LNCAP (cell line): ENCODE measurements around the gene MAP2K3.

Experiments used
- TF ChIP-seq, protein P1 (sequence below): fragments of 450-650 bp; IDR thresholded peaks from 2 replicates; pipeline ENCODE4 v1.5.1; 2017; ENCODE audit warnings: mild to moderate bottlenecking

Gene MAP2K3

DNA sequence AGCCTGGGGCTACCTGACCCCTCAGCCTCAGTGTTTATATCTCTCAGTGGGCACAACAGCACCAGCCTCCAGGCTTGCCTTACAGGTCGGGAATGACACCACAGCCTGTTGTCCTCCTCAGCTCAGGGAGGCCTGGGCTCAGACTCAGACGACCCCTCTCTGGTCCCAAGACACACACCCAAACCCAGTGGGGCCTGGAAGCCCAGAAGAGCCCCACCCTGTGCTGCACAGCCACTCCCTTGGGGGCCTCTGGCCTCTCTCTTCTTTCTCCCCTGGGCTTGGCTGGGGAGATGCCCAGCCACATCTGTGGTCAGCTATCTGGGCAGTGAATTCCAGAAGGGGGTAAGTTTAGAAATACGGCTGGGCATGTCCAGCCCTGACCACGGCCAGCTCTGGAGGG, 33.7 kb upstream of the MAP2K3 start:
- TF ChIP-seq, protein P1, sequence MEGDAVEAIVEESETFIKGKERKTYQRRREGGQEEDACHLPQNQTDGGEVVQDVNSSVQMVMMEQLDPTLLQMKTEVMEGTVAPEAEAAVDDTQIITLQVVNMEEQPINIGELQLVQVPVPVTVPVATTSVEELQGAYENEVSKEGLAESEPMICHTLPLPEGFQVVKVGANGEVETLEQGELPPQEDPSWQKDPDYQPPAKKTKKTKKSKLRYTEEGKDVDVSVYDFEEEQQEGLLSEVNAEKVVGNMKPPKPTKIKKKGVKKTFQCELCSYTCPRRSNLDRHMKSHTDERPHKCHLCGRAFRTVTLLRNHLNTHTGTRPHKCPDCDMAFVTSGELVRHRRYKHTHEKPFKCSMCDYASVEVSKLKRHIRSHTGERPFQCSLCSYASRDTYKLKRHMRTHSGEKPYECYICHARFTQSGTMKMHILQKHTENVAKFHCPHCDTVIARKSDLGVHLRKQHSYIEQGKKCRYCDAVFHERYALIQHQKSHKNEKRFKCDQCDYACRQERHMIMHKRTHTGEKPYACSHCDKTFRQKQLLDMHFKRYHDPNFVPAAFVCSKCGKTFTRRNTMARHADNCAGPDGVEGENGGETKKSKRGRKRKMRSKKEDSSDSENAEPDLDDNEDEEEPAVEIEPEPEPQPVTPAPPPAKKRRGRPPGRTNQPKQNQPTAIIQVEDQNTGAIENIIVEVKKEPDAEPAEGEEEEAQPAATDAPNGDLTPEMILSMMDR: no peak

GRCh38 chr17:21251337-21252010, 33.0 kb upstream of the MAP2K3 start:
- TF ChIP-seq, protein P1: no peak

GRCh38 chr17:21252289-21252795, 32.2 kb upstream of the MAP2K3 start:
- TF ChIP-seq, protein P1: no peak

DNA sequence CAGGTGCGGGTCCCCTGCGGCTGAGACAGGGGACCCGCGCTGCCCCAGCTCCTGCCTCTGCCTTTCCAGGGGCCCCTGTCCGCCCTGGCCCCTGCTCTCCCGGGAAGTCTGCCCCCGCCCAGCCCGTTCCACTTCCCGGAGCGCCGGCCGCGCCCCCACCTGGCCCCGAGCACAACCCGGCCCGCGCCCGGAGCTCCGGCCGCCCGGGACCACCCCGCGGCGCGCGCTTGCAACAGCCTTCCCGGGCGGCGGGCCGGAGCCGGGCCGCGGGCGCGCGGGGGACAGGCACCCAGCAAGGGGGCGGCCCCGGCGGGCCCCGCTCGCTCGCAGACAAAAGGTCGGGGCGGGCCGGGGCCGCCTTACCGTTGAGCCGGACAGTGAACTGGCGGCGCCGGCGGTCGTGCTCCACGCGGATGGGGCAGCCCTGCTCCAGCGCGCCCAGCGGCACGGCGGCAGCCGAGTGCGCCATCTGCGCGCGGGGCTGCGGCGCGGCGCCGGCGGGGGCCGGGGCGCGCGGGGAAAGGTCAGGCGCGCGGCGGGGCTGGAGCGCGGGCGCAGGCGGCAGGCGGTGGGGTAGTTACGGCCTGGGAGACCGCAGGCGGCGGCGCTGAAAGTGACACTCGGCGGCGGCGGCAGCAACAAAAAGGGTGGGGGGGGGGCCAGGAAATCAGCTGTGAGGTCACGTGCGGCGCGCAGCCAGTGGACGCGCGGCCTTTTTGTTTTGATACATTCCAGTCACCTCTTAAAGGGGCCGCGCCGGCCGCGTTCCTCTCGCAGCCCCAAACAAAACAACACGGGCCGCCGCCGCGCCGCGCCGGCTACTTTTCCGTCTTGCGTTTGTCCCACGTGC, 31.5 kb upstream of the MAP2K3 start, which contains the start of gene NATD1:
Gene NATD1 (minus strand): TSS at position 615 of the 850 bp plus-strand sequence. CDS start 146 bp downstream, at position 469.
- TF ChIP-seq, protein P1: no peak

- TF ChIP-seq, protein P1: no peak
Measured at GRCh38 chr17:21253646-21254441, 30.7 kb upstream of the MAP2K3 start.

DNA sequence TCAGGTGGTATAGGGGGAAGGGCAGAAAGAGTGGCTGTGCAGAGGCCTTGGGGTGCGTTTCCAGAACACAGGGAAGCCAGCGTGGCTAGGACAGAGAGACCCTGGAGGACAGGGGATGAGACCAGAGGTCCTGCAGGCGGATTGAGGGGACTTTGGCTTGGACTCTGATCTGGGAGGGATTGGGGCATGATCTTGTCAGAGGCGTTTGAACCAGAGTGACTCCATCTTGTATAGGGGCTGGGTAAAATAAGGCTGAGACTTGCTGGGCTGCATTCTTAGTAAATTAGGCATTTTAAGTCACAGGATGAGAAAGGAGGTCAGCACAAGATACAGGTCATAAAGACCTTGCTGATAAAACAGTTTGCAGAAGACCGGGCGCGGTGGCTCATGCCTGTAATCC, 25.9 kb upstream of the MAP2K3 start:
- TF ChIP-seq, protein P1: no peak

GRCh38 chr17:21262259-21262993, 22.1 kb upstream of the MAP2K3 start:
- TF ChIP-seq, protein P1: no peak
